Prostate gland (tissue), 2 donors: Measurements from ENCODE around the gene MORN1.

Experiments
- CTCF ChIP-seq, 4 experiments: fragments of 200-600 bp in 2 of 4; fragments of 450-650 bp in 2 of 4; sonication (generic) in 2 of 4; IDR thresholded peaks; 1 replicate in 3 of 4; 2 replicates in 1 of 4; pipeline ENCODE4 v1.5.1; 2016 to 2019; ENCODE audit warnings: antibody characterized with exemption in 4 of 4, mild to moderate bottlenecking in 2 of 4, moderate library complexity in 2 of 4
- POLR2A ChIP-seq: fragments of 450-650 bp; IDR thresholded peaks from one replicate; pipeline ENCODE4 v1.6.1; 2016; ENCODE audit warnings: antibody characterized with exemption, mild to moderate bottlenecking

GRCh38 chr1:2356401-2356800 lies 35.0 kb downstream of the MORN1 start:
- TF ChIP-seq CTCF (IDR thresholded peaks at IDR 0.05) (no peak), POLR2A (no peak)
